Measurements from ENCODE around the gene VTI1B. TPM values are rescaled to one million over a fixed set of nuclear protein-coding genes. Genes with fewer than 3 reads are reported as not detected.

The VTI1B gene, protein sequence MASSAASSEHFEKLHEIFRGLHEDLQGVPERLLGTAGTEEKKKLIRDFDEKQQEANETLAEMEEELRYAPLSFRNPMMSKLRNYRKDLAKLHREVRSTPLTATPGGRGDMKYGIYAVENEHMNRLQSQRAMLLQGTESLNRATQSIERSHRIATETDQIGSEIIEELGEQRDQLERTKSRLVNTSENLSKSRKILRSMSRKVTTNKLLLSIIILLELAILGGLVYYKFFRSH
- 10 to 100 TPM; 36.5 to 39.3 TPM for total RNA-seq

DNA sequence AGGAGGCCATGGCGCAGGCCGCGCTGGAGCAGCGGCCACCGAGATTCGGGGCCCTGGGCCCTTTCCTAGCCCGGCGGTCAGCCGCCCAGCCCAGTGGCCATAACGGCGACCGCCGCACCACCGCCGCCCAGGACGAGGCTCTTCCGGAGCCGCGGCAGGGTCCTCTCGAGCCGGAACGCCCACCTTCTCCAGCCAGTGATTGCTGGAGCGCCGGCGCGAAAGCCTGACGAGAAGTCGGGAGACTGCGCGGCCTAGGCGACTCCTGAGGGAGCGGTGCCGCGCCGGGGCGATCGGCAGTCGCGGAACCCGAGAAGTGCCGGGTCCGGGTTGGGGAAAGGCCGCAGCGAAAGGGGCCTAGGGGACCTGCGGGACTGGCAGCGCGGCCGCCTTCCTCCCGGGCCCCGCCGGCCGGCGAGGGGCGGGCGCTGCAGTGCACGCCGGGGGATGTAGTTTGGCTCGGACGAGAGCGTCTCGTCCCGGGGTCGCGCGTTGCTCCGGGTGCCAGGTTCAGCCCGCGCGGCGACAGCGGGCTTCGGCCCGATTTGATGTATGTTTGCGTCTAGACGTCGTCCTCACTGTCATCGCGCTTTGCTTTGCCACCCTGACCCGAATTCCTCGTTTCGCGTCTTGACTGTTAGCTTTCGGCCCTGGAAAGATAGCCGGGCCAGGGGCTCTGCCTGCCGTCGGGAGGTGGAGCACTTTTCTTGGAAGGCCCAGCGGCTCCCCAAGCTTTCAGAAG lies at the start of gene VTI1B:
Gene VTI1B, minus strand, starts transcription at position 153 of the 739 bp plus-strand sequence. Its CDS starts 143 bp downstream, at position 10.

DNA sequence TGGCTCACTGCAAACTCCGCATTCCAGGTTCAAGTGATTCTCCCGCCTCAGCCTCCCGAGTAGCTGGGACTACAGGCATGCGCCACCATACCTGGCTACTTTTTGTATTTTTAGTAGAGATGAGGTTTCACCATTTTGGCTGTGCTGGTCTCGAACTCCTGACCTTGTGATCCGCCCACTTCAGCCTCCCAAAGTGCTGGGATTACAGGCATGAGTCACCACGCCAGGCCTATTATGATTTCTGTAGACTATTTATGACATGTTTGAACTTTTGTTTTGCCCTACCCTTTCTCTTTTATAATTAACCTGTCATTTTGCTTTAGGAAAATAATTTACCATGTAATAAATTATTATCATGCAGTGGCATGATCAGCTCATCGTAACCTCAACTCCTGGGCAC lies 27.1 kb upstream of the VTI1B start, which contains the start of gene RDH12:
Gene RDH12, plus strand, starts transcription at position 395 of the 400 bp plus-strand sequence. CDS start 20,757 bp downstream, outside the sequence.

DNA sequence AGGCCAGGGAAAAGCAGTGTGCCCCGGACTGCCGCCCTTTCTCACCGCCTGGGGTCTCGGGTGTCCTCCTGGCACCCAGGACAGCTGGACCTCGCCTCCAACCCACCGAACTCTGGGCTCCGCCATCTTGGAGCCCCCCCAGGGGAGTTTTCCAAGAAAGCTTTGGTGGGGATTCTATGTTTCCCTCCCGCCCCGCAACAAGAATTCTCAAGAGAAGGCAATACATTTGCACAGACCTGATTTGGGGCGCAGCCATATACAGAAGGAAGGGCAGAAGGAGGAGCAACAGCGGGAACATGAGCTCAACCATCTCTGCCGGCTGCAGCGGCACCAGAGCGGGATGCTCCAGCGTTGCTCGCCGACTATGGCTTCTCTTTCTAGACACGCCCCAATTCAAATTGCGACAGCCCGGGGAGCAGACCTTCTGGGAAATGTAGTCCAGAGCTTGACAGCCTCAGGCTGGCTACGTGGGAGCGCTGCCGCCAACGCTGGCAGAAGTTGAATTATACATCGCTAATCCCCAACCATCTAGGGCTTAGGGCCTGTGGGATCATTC lies 21.0 kb upstream of the VTI1B start, which contains the start of gene RDH11:
Gene RDH11, minus strand, starts transcription at position 371 of the 556 bp plus-strand sequence. Its CDS starts 61 bp downstream, at position 310.

DNA sequence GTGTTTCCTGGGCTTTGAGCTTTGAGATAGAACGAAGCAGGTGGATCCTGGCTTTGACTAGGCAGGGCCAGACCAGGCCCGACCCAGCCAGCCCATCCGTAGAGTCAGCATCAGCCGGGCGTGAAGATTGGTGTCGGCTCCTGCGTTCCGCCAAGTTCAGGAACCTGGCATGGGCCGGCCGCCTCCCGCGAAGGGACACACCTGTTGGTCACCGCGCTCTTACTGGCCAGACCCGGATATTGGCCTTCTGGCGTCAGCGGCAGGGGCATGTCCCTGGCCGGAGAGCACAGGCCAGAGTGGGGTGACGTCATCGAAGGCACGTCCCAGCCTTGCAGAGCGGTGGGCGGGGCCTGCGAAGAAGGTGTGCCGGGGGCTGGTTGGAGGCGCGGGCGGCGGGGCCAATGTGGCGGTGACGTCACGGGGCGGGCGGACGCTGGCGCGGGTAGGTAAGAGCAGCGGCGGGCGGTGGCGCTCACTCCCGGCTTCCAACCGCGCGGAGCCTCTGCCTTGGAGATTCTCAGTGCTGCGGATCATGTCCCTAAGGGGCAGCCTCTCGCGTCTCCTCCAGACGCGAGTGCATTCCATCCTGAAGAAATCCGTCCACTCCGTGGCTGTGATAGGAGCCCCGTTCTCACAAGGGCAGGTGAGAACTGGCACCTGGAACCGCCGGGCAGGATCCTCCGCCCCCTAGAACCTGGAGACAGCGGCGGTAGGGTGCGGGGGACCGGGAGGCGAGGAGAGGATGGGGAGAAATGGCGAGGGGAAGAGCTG lies 54.8 kb downstream of the VTI1B start, which contains the start of gene ARG2:
Gene ARG2, plus strand, starts transcription at position 475 of the 771 bp plus-strand sequence. Its CDS starts 58 bp downstream, at position 533.

DNA sequence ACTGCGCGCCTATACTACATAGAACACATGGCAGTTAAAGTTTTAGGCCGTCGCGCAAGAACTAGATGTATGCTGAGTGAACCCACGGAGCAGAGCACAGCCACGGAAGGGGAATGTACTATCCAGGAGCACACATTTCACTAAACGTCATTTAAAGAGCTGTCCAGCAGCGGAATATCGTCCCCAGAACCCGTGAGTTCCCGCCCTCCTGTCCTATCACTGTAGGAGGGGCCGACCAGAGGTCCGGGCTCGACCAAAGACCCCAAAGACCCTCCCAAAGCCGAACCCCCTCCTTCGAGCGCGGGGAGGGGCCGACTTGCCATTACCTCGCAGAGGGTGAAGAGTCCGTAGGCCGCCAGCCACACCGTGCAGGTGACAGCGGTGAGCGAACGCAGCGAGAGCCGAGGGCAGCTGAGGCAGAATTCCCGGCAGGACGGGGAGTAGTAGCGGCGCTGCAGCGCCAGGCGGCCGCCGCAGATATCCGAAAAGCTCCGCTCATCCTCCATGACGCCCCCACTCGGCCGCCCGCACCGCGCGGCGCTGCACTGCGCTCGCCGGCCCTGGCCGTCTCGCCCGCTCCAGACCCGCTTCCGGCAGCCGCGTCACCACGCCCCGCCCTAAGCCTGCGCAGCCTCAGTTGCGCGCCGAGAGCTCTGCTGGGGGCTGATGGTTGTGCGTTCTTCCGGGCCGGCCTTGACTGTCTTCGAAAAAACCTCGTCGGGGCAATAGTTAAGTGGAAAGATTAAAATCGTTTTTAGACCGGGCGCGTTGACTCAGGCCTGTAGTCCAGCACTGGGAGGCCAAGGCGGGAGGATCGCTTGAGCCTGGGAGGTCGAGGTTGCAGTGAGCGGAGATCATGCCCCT lies 74.5 kb downstream of the VTI1B start, which contains the start of gene PIGH:
Gene PIGH, minus strand, starts transcription at position 571 of the 864 bp plus-strand sequence. Its CDS starts 65 bp downstream, at position 506.

Small RNA genes lying within 50 kb of the gene (small RNA-seq; reads per million reads assigned to genes)
- gene AL132640.3 (0 reads per million in 2 donors), gene RF00019 (0 reads per million in 2 donors), gene RN7SL369P (0 reads per million in 2 donors), gene RNA5SP386 (0 reads per million in 2 donors)

Other genes with a start within 250 kb of the VTI1B start
- 10 to 100 TPM; 24.0 to 38.9 TPM for gene TMEM229B, start 185.9 kb downstream of the VTI1B start, total RNA-seq
- gene PLEKHH1, start 141.3 kb downstream of the VTI1B start, total RNA-seq = 10 to 100 TPM; 33.0 to 53.3 TPM
- gene PIGH, start 74.4 kb downstream of the VTI1B start, total RNA-seq = 10 to 100 TPM; 24.1 to 32.6 TPM
- gene ARG2, start 54.7 kb downstream of the VTI1B start, total RNA-seq = 10 to 100 TPM in 1 of 2 donors, 1 to 10 TPM in 1; 9.3 to 18.0 TPM
- 100 to 1,000 TPM; 174 to 281 TPM for gene RDH11, start 21.1 kb upstream of the VTI1B start, total RNA-seq
- gene RDH12, start 27.3 kb upstream of the VTI1B start, total RNA-seq = 1 to 10 TPM in 1 of 2 donors, not detected in 1; 1.4 TPM
- 100 to 1,000 TPM in 1 of 2 donors, 10 to 100 TPM in 1; 85.9 to 107 TPM for gene ZFYVE26, start 142.0 kb upstream of the VTI1B start, total RNA-seq
- gene RAD51B, start 145.1 kb upstream of the VTI1B start, total RNA-seq = 10 to 100 TPM; 37.2 to 44.3 TPM